Vagina (tissue), 2 donors: Measurements from ENCODE around the gene SLC7A6. TPM values are rescaled to one million over a fixed set of nuclear protein-coding genes. Genes with fewer than 3 reads are reported as not detected.
A peak's percentile ranks its signal among the peaks of the same experiment; 100 is the strongest.
"Not testable (repeated sequence)": the region's sequence is repeated elsewhere in the genome, so short reads cannot be mapped to it uniquely, and the experiment has no call there.

ENCODE experiments used
- DNase-seq, 2 donors: peaks; one replicate each; pipeline ENCODE4 v3.0.0-alpha.2; 2017; ENCODE audit errors: extremely low spot score in 2 of 2
- H3K27ac ChIP-seq: fragments of 200-600 bp; sonication (generic); one replicate; pipeline ENCODE4 v1.5.1; 2019
- H3K27me3 ChIP-seq: fragments of 200-600 bp; sonication (generic); one replicate; pipeline ENCODE4 v1.5.1; 2019
- H3K36me3 ChIP-seq, 2 donors: fragments of 200-600 bp; sonication (generic); one replicate each; pipeline ENCODE4 v1.5.1; 2017 to 2019
- H3K4me1 ChIP-seq: fragments of 200-600 bp; sonication (generic); one replicate; pipeline ENCODE4 v1.5.1; 2019
- H3K4me3 ChIP-seq, 2 donors: fragments of 200-600 bp; sonication (generic); 1 replicate in 1 of 2; 2 replicates in 1 of 2; pipeline ENCODE4 v1.5.1; 2016 to 2019
- H3K9me3 ChIP-seq: fragments of 200-600 bp; sonication (generic); one replicate; pipeline ENCODE4 v1.5.1; 2019
- POLR2A ChIP-seq, 2 donors: fragments of 450-650 bp; IDR thresholded peaks; one replicate each; pipeline ENCODE4 v1.6.1; 2017; ENCODE audit warnings: antibody characterized with exemption in 2 of 2, mild to moderate bottlenecking in 2 of 2, moderate library complexity in 2 of 2
- POLR2AphosphoS5 ChIP-seq, 2 donors: sonication (generic); formaldehyde crosslinking; IDR thresholded peaks; one replicate each; pipeline ENCODE4 v1.9.0; 2017; ENCODE audit warnings: antibody characterized with exemption in 2 of 2, mild to moderate bottlenecking in 2 of 2, low read depth in 1 of 2; ENCODE audit not compliant: insufficient read depth in 1 of 2
- intact Hi-C: fragments of 100-400 bp; cut with DNase I; formaldehyde crosslinking; loops from one replicate; pipeline ENCODE4 v1.15.1; 2023
- total RNA-seq: library from RNA; depleted of rRNA; stranded (reverse); fragments of >200 nt; gene quantifications from one replicate; pipeline ENCODE4 v1.2.3, GENCODE V29; 2016
- TF ChIP-seq, protein P1 (sequence below), 3 experiments: fragments of 450-650 bp in 2 of 3; fragments of 200-600 bp in 1 of 3; sonication (generic) in 1 of 3; IDR thresholded peaks; one replicate each; pipeline ENCODE4 v1.5.1; 2017 to 2019; ENCODE audit warnings: antibody characterized with exemption in 3 of 3, mild to moderate bottlenecking in 2 of 3, moderate library complexity in 2 of 3

SLC7A6 gene
- total RNA-seq, 1 donor from 2014 or later: 35.1 TPM

DNA sequence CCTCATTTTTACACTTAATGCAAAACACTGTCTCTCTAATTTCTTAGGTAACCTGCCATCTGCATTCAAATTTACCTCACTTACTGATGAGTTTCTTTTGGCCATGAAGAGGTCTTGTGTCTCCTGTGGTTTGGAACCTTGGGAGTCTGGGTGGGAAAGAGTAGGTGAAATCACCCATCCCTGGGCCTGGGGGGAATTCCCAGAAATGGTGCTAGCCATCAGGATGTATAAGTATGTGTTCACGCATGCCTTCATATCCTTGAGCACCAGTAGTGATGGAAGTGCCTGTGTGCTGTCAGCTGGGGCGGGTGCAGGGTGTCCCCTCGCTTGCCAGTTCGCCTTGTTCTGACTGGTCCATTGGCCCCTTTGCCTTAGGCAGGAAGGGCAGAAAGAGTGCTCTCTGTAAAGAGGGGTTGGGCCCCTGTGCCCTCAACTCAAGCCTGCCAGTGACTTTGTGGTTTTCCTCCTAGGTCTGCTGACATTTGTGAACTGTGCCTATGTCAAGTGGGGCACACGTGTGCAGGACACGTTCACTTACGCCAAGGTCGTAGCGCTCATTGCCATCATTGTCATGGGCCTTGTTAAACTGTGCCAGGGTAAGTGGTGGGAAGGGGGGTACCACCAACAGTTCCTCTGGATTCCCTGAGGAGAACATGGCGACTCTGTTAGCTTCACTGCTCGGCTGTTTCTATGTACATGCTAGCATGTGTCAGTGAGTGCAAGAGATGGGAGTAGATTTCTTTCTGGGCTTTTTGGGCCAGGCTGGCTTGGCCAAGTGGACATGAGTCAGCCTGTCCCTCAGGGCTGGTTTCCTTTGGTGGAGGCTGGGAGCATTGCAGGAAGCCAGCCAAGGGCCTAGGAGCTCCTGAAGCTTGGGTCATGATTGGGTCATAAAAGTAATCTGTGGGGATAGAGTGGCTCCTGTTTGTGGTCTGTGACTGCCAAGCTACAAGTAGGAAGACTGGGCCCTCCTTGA is 23.2 kb downstream of the SLC7A6 start:
- H3K27ac ChIP-seq: peak overlapping the region; percentile 79
- intact Hi-C loops: no loop called here
- peaks cover 78% of the 10 kb centered on the region for H3K4me1 ChIP-seq
- no peak for TF ChIP-seq POLR2A (IDR thresholded peaks at IDR 0.05)
- TF ChIP-seq POLR2AphosphoS5 (IDR thresholded peaks at IDR 0.05; ENCODE audit: insufficient read depth in 1 of 2, low read depth in 1 of 2): peak in 1 of 2 donors; percentile 29
- TF ChIP-seq, protein P1, sequence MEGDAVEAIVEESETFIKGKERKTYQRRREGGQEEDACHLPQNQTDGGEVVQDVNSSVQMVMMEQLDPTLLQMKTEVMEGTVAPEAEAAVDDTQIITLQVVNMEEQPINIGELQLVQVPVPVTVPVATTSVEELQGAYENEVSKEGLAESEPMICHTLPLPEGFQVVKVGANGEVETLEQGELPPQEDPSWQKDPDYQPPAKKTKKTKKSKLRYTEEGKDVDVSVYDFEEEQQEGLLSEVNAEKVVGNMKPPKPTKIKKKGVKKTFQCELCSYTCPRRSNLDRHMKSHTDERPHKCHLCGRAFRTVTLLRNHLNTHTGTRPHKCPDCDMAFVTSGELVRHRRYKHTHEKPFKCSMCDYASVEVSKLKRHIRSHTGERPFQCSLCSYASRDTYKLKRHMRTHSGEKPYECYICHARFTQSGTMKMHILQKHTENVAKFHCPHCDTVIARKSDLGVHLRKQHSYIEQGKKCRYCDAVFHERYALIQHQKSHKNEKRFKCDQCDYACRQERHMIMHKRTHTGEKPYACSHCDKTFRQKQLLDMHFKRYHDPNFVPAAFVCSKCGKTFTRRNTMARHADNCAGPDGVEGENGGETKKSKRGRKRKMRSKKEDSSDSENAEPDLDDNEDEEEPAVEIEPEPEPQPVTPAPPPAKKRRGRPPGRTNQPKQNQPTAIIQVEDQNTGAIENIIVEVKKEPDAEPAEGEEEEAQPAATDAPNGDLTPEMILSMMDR (IDR thresholded peaks at IDR 0.05): peak in 1 of 3 experiments; percentile 6
- H3K4me3 ChIP-seq: no peak overlapping the region
- H3K27me3 ChIP-seq: no peaks in the 10 kb centered on the region
- no peak for DNase-seq
- no peaks in the 10 kb centered on the region for H3K9me3 ChIP-seq
- peaks cover 0 to 6% of the 10 kb centered on the region in 2 donors for H3K36me3 ChIP-seq

DNA sequence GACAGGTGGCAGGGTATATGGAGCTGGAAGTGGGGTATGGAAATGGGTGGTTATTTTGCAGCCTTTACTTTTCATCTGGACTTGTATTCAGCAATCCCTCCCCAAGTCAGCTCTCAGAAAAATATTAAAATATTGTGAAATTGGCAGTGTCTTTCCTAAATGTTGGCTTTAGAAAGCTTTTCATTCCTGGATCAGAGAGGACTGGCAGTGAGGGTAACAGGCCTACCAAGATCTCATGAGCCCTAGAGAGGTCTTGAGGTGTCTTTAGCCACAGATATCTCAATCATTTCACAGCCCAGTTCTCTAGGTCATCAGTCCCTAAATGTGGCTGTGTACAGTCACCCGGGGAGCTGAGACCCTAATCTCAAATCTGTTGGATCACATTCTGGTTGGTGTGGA is 23.9 kb downstream of the SLC7A6 start:
- Histone ChIP-seq H3K4me3 (no peak overlapping the region), H3K36me3 (peaks cover 0 to 6% of the 10 kb centered on the region in 2 donors), H3K4me1 (peaks cover 73% of the 10 kb centered on the region), H3K27me3 (no peaks in the 10 kb centered on the region), H3K27ac (peak overlapping the region; percentile 79), H3K9me3 (no peaks in the 10 kb centered on the region)
- no peak for DNase-seq
- TF ChIP-seq POLR2A (IDR thresholded peaks at IDR 0.05) (no peak), POLR2AphosphoS5 (IDR thresholded peaks at IDR 0.05; ENCODE audit: insufficient read depth in 1 of 2, low read depth in 1 of 2) (no peak)
- TF ChIP-seq, protein P1 (IDR thresholded peaks at IDR 0.05): no peak
- intact Hi-C loops: no loop called here

DNA sequence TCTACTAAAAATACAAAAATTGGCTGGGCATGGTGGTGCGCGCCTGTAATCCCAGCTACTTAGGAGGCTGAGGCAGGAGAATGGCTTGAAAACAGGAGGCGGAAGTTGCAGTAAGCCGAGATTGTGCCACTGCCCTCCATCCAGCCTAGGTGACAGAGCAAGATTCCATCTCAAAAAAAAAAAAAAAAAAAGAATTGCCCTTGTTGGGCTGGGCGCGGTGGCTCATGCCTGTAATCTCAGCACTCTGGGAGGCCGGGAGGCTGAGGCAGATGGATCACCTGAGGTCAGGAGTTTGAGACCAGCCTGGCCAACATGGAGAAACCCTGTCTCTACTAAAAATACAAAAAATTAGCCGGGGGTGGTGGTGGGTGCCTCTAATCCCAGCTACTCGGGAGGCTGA is 24.5 kb downstream of the SLC7A6 start:
- H3K27me3 ChIP-seq, H3K9me3 ChIP-seq, H3K4me3 ChIP-seq, DNase-seq, H3K36me3 ChIP-seq, intact Hi-C loops: not testable (repeated sequence)
- Histone ChIP-seq H3K27ac (peak overlapping the region; percentile 79), H3K4me1 (peaks cover 67% of the 10 kb centered on the region)

DNA sequence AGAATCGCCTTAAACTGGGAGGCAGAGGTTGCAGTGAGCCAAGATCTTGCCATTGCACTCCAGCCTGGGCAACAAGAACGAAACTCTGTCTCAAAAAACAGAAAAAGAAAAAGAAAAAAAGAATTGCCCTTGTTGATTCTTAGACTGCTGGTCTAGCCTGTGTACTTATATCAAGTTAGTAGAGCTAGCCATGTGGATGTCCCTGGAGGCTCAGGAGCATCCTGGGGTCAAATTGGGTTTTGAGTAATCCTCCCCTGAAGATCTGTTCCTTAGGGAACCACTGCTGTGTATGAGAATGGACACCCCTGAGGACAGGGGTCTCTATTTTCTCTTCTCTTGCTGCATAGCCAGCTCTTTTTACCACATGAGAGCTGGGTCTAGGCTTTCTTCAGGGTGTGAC is 24.9 kb downstream of the SLC7A6 start:
- DNase-seq: no peak
- H3K27me3 ChIP-seq: no peaks in the 10 kb centered on the region
- intact Hi-C loops: no loop called here
- H3K4me3 ChIP-seq: no peak overlapping the region
- H3K9me3 ChIP-seq: no peaks in the 10 kb centered on the region
- TF ChIP-seq, protein P1 (IDR thresholded peaks at IDR 0.05): no peak
- TF ChIP-seq POLR2AphosphoS5 (IDR thresholded peaks at IDR 0.05; ENCODE audit: insufficient read depth in 1 of 2, low read depth in 1 of 2) (no peak), POLR2A (IDR thresholded peaks at IDR 0.05) (no peak)
- H3K27ac ChIP-seq: peak overlapping the region; percentile 60
- peaks cover 0 to 10% of the 10 kb centered on the region in 2 donors for H3K36me3 ChIP-seq
- H3K4me1 ChIP-seq: peaks cover 63% of the 10 kb centered on the region

DNA sequence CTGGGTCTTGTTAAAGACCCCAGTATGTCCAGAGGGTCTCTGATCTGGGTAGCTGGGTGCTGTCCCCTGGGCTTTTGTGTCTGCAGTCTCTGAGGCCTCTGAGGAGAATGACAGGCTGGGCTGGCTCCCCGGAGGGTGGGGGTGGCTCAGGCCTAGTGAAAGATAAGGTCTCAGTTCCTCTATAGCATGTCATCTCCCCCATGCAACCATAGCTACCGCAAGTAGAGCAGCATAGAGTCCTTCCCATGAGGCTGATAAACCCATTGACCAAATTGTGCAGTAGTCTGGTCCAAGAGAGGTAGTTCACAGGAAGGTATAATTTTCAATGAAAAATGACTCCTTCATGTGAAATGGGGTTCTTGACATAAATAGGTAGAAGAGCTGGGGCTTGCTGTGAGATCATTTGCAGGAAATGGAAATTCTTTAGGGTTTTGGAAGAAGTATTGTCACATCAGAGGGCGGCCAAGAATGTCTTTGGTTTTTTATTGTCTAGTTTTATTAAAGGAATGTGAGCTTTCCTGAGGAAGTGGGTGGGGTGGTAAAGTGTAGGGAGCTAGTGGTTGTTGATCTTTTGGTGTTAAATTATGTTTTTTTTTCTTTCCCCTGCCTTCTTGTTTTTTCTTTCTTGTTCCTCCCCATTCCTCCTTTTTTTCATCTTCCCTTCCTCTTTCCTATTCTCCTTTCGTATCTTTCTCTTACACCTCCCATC is 25.4 kb downstream of the SLC7A6 start:
- TF ChIP-seq, protein P1 (IDR thresholded peaks at IDR 0.05): no peak
- TF ChIP-seq POLR2A (IDR thresholded peaks at IDR 0.05): no peak
- TF ChIP-seq POLR2AphosphoS5 (IDR thresholded peaks at IDR 0.05; ENCODE audit: insufficient read depth in 1 of 2, low read depth in 1 of 2): no peak
- DNase-seq: no peak
- intact Hi-C loops: no loop called here

More for the DNA sequence above, 25.4 kb downstream of the SLC7A6 start:
- Histone ChIP-seq H3K27ac (peak overlapping the region; percentile 60), H3K36me3 (peaks cover 0 to 14% of the 10 kb centered on the region in 2 donors), H3K27me3 (no peaks in the 10 kb centered on the region), H3K4me3 (no peak overlapping the region), H3K4me1 (peaks cover 58% of the 10 kb centered on the region), H3K9me3 (no peaks in the 10 kb centered on the region)
